Panc1 (cell line): Measurements from ENCODE around the gene FAM210B. TPM values are rescaled to one million over a fixed set of nuclear protein-coding genes. Genes with fewer than 3 reads are reported as not detected.
A peak's percentile ranks its signal among the peaks of the same experiment; 100 is the strongest.

Experiments used
- ATAC-seq: fragments of 200-7000 bp; cut with Tn5 transposase; 2 replicates; pipeline ENCODE4 v1.9.1; 2020; ENCODE audit warnings: mild to moderate bottlenecking, moderate library complexity
- Bru-seq: library from RNA; stranded (reverse); fragments of 400-500 nt; gene quantifications from one replicate; lab custom pipeline; 2021; lab: Mats Ljungman, UMichigan
- BruChase-seq, 2 experiments: library from RNA; stranded (reverse); fragments of 400-500 nt; gene quantifications; one replicate each; lab custom pipeline; 2021; lab: Mats Ljungman, UMichigan
- BruUV-seq: library from RNA; stranded (reverse); fragments of 400-500 nt; replicated peaks from 2 replicates; lab custom pipeline; 2021; lab: Mats Ljungman, UMichigan
- CTCF ChIA-PET: fragments of 300-600 bp; sonication (Branson Sonifier 250); formaldehyde crosslinking; loops from one replicate; lab custom pipeline; 2022; ENCODE audit warnings: antibody characterized with exemption; lab: Charles Lee
- POLR2A ChIA-PET: fragments of 300-600 bp; sonication (Branson Sonifier 250); formaldehyde crosslinking; loops from one replicate; lab custom pipeline; 2022; ENCODE audit warnings: antibody characterized with exemption; lab: Charles Lee
- DNase-seq: peaks from one replicate; pipeline ENCODE4 v3.0.0-alpha.2; 2010; ENCODE audit warnings: low read depth, low spot score
- H3K27ac ChIP-seq: 2 replicates; pipeline ENCODE4 v1.5.1; 2011; ENCODE audit warnings: mild to moderate bottlenecking, low read length, inconsistent platforms
- H3K27me3 ChIP-seq: fragments of 200-500 bp; sonication (Bioruptor generic); 2 replicates; pipeline ENCODE4 v1.6.0; 2014; ENCODE audit warnings: low read length, inconsistent platforms; ENCODE audit not compliant: control insufficient read depth, insufficient read depth
- H3K36me3 ChIP-seq: fragments of 200-500 bp; sonication (Bioruptor generic); 2 replicates; pipeline ENCODE4 v1.5.1; 2014; ENCODE audit warnings: inconsistent platforms, mild to moderate bottlenecking, low read length, moderate library complexity; ENCODE audit not compliant: control insufficient read depth, insufficient read depth
- H3K4me1 ChIP-seq: 2 replicates; pipeline ENCODE4 v1.5.1; 2011; ENCODE audit warnings: inconsistent platforms, mild to moderate bottlenecking, low read length, moderate library complexity; ENCODE audit not compliant: control insufficient read depth, insufficient read depth
- H3K4me3 ChIP-seq, 2 experiments: 2 replicates each; pipeline ENCODE4 v1.5.1; 2011 to 2012; ENCODE audit warnings: low read depth in 2 of 2, low read length in 2 of 2, mild to moderate bottlenecking in 2 of 2, inconsistent platforms in 1 of 2, moderate library complexity in 1 of 2
- H3K9me3 ChIP-seq: fragments of 200-500 bp; sonication (Bioruptor generic); 2 replicates; pipeline ENCODE4 v1.5.1; 2014; ENCODE audit warnings: low read depth, mild to moderate bottlenecking, inconsistent platforms, low read length, moderate library complexity; ENCODE audit not compliant: control insufficient read depth, insufficient read depth
- POLR2AphosphoS5 ChIP-seq: IDR thresholded peaks from 2 replicates; pipeline ENCODE4 v1.6.1; 2012; ENCODE audit warnings: mild to moderate bottlenecking, low read depth, low read length, moderate library complexity
- SIN3A ChIP-seq: IDR thresholded peaks from 2 replicates; pipeline ENCODE4 v1.6.1; 2012; ENCODE audit warnings: low read depth, mild to moderate bottlenecking, low read length, moderate library complexity, borderline replicate concordance; ENCODE audit not compliant: insufficient read depth
- TCF7L2 ChIP-seq: IDR thresholded peaks from 2 replicates; pipeline ENCODE4 v1.6.1; 2011; ENCODE audit warnings: mild to moderate bottlenecking, low read depth, low read length, inconsistent platforms
- in situ Hi-C: cut with HindIII; loops from 2 replicates; pipeline ENCODE4 v1.10.0; 2016; ENCODE audit warnings: low sequenced_read_pairs, low pct_unique_long_range_greater_than_20kb
- intact Hi-C: fragments of 100-400 bp; cut with micrococcal nuclease; formaldehyde crosslinking; loops from one replicate; pipeline ENCODE4 v1.10.0; 2022; ENCODE audit not compliant: unreplicated experiment
- long read RNA-seq: library from polyadenylated mRNA; unstranded; transcript quantifications from one replicate; pipeline ENCODE4 v2.0.0, GENCODE V29; 2021; ENCODE audit not compliant: unreplicated experiment
- polyA plus RNA-seq: library from polyadenylated mRNA; unstranded; fragments of >200 nt; gene quantifications from one replicate; pipeline ENCODE4 v1.2.1, GENCODE V29; 2012; ENCODE audit warnings: missing spikeins; ENCODE audit not compliant: insufficient read length
- total RNA-seq: library from RNA; stranded (reverse); gene quantifications from one replicate; pipeline ENCODE4 v1.2.1, GENCODE V29; 2021; ENCODE audit not compliant: unreplicated experiment
- TF ChIP-seq, protein P1 (sequence below): fragments of 450-650 bp; IDR thresholded peaks from 2 replicates; pipeline ENCODE4 v1.5.1; 2017; ENCODE audit warnings: mild to moderate bottlenecking
- TF ChIP-seq, protein P2 (sequence below), 2 experiments: IDR thresholded peaks; 2 replicates each; pipeline ENCODE4 v1.6.1; 2011 to 2012; ENCODE audit warnings: low read depth in 2 of 2, control low read depth in 1 of 2, low read length in 1 of 2, mild to moderate bottlenecking in 1 of 2, moderate library complexity in 1 of 2; ENCODE audit not compliant: insufficient read depth in 1 of 2

The FAM210B gene, protein sequence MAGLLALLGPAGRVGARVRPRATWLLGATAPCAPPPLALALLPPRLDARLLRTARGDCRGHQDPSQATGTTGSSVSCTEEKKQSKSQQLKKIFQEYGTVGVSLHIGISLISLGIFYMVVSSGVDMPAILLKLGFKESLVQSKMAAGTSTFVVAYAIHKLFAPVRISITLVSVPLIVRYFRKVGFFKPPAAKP
- 10.8 TPM for total RNA-seq
- 13.7 TPM for polyA plus RNA-seq
- Bru-seq, nascent RNA: percentile 49 among the genes with signal in this experiment
- BruChase-seq, experiment 1, labeled RNA remaining after a 2-hour chase: percentile 56 among the genes with signal in this experiment
- BruChase-seq, experiment 2, labeled RNA remaining after a 6-hour chase: percentile 71 among the genes with signal in this experiment
- long read RNA-seq, transcript FAM210B-201 (3 exons, 3,046 nt): major isoform, 35 of 42 reads
- long read RNA-seq, partial matches to known transcripts: 0 of 42 reads
- long read RNA-seq, other reads (novel, unspliced or antisense): 6 of 42 reads

DNA sequence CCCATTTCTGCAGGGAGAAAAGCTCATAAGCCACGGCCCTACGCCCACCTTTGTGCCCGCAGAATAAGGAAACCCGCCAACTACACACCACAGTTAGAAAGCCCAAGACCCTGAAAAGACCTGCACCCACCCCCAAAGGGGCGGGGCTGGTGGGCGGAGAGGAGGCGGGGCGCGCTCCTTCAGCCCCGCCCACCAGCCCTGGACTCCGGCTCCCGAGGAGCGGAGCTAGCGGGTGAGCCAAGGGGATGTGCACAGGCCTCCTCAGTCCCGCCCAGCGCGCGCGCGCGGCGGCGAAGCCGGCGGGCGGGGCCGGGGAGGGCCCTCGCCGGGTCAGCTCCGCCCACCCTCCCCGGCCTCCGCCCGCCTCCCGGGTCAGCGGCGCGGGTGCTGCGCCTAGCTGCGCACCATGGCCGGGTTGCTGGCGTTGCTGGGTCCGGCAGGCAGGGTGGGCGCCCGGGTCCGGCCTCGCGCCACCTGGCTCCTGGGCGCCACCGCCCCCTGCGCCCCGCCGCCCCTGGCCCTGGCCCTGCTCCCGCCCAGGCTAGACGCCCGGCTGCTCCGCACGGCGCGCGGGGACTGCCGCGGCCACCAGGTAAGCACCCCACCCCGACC lies at the start of gene FAM210B:
Gene FAM210B (plus strand): TSS at position 375 of the 612 bp plus-strand sequence. CDS start 32 bp downstream, at position 407.
- ATAC-seq (peak; percentile 99), DNase-seq (peak; percentile 33)
- Histone ChIP-seq H3K4me3 (peak within 1 kb of the TSS; percentile 72), H3K27me3 (peaks cover 3% of the 10 kb centered on the region), H3K4me1 (peaks cover 3% of the 10 kb centered on the region), H3K27ac (peak within 1 kb of the TSS; percentile 52; the same call in 1 of the 2 replicates), H3K9me3 (no peaks in the 10 kb centered on the region), H3K36me3 (no peaks in the 10 kb centered on the region)
- no peak for TF ChIP-seq TCF7L2
- TF ChIP-seq, protein P1, sequence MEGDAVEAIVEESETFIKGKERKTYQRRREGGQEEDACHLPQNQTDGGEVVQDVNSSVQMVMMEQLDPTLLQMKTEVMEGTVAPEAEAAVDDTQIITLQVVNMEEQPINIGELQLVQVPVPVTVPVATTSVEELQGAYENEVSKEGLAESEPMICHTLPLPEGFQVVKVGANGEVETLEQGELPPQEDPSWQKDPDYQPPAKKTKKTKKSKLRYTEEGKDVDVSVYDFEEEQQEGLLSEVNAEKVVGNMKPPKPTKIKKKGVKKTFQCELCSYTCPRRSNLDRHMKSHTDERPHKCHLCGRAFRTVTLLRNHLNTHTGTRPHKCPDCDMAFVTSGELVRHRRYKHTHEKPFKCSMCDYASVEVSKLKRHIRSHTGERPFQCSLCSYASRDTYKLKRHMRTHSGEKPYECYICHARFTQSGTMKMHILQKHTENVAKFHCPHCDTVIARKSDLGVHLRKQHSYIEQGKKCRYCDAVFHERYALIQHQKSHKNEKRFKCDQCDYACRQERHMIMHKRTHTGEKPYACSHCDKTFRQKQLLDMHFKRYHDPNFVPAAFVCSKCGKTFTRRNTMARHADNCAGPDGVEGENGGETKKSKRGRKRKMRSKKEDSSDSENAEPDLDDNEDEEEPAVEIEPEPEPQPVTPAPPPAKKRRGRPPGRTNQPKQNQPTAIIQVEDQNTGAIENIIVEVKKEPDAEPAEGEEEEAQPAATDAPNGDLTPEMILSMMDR: no peak
- TF ChIP-seq SIN3A: no peak; the same call in 1 of the 2 replicates
- TF ChIP-seq, protein P2, sequence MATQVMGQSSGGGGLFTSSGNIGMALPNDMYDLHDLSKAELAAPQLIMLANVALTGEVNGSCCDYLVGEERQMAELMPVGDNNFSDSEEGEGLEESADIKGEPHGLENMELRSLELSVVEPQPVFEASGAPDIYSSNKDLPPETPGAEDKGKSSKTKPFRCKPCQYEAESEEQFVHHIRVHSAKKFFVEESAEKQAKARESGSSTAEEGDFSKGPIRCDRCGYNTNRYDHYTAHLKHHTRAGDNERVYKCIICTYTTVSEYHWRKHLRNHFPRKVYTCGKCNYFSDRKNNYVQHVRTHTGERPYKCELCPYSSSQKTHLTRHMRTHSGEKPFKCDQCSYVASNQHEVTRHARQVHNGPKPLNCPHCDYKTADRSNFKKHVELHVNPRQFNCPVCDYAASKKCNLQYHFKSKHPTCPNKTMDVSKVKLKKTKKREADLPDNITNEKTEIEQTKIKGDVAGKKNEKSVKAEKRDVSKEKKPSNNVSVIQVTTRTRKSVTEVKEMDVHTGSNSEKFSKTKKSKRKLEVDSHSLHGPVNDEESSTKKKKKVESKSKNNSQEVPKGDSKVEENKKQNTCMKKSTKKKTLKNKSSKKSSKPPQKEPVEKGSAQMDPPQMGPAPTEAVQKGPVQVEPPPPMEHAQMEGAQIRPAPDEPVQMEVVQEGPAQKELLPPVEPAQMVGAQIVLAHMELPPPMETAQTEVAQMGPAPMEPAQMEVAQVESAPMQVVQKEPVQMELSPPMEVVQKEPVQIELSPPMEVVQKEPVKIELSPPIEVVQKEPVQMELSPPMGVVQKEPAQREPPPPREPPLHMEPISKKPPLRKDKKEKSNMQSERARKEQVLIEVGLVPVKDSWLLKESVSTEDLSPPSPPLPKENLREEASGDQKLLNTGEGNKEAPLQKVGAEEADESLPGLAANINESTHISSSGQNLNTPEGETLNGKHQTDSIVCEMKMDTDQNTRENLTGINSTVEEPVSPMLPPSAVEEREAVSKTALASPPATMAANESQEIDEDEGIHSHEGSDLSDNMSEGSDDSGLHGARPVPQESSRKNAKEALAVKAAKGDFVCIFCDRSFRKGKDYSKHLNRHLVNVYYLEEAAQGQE (IDR thresholded peaks at IDR 0.05; ENCODE audit: insufficient read depth in 1 of 2, low read depth in 2 of 2, low read length in 1 of 2): no peak
- TF ChIP-seq POLR2AphosphoS5: no peak
- POLR2A ChIA-PET: interaction anchor here (0.6 to 0.7 kb wide), 6 partner anchors 28 to 1004 kb away, joined by 3 to 14 read pairs (median 4); no protein-coding TSS in a partner anchor
- in situ Hi-C loops: no loop called here
- intact Hi-C loops: no loop called here
- CTCF ChIA-PET: interaction anchor here (0.6 to 0.7 kb wide), 2 partner anchors 724 to 986 kb away, joined by 4 to 10 read pairs; no protein-coding TSS in a partner anchor
- no TSS peak for BruUV-seq

DNA sequence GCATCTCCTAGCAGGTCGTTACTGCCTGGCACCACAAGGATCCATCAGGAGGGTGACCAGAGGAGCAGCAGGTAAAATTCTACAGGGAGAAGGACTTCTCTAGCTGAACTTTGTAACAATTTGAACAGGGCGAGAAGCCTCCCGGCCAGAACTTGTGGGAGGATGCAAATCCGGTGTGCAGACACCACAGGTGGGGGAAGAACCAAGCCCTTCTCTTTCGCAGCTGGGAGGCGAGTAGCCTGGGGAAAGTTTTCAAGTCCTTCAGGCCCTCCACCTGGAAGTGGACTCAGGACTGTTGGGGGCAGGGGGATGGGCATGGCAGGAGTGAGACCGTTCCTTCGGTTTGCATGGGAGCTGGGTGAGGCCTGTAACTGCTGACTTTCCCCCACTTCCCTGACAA lies 42.7 kb upstream of the FAM210B start:
- in situ Hi-C loops: no loop called here

More for the DNA sequence above, 42.7 kb upstream of the FAM210B start:
- no TSS peak for BruUV-seq
- intact Hi-C loops: no loop called here
- H3K4me1 ChIP-seq: no peaks in the 10 kb centered on the region
- CTCF ChIA-PET: no interaction called here
- no peaks in the 10 kb centered on the region for H3K27me3 ChIP-seq
- H3K9me3 ChIP-seq: no peaks in the 10 kb centered on the region
- POLR2A ChIA-PET: no interaction called here
- H3K36me3 ChIP-seq: no peaks in the 10 kb centered on the region
- H3K27ac ChIP-seq: no peak overlapping the region
- ATAC-seq: no peak
- no peak for DNase-seq
- no peak overlapping the region for H3K4me3 ChIP-seq
- TF ChIP-seq, protein P2 (IDR thresholded peaks at IDR 0.05; ENCODE audit: insufficient read depth in 1 of 2, low read depth in 2 of 2, low read length in 1 of 2): no peak
- TF ChIP-seq POLR2AphosphoS5 (no peak), SIN3A (no peak), TCF7L2 (no peak)
- TF ChIP-seq, protein P1: no peak
